ENCODE results near the gene ACTMAP. TPM values are rescaled to one million over a fixed set of nuclear protein-coding genes. Genes with fewer than 3 reads are reported as not detected.

ACTMAP gene
- total RNA-seq, 1 experiment from 2014 or later = 5.4 TPM

DNA sequence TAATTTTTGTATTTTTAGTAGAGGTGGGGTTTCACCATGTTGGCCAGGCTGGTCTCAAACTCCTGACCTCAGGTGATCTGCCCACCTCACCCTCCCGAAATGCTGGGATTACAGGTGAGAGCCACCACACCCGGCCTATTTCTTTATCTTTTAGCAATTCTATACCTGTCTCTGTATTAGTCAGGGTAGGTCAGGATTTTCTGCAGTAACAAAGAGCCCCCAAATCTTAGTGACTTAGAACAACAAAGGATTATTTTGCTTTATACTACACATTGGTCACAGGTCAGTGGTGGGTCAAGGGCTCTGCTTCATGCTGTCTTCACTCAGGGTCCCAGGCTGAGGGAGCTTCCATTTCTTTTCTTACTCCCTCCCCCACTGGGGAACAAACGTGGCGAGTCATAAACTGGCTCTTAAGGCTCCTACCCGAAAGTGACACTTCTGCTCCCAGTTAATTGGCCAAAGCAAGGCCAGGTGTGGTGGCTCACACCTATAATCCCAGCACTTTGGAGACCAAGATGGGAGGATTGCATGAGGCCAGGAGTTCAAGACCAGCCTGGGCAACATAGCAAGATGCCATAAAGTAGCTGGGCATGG lies 26.5 kb downstream of the ACTMAP start:
- H3K27me3 ChIP-seq = no peaks in the 10 kb centered on the region
- H3K27ac ChIP-seq = no peak overlapping the region
- H3K4me1 ChIP-seq = no peaks in the 10 kb centered on the region
- no peak overlapping the region for H3K4me3 ChIP-seq
- H3K36me3 ChIP-seq = peaks cover 7% of the 10 kb centered on the region; the same call in 1 of the 2 replicates
- no peaks in the 10 kb centered on the region for H3K9me3 ChIP-seq (replicated peaks)
- no peak for DNase-seq

DNA sequence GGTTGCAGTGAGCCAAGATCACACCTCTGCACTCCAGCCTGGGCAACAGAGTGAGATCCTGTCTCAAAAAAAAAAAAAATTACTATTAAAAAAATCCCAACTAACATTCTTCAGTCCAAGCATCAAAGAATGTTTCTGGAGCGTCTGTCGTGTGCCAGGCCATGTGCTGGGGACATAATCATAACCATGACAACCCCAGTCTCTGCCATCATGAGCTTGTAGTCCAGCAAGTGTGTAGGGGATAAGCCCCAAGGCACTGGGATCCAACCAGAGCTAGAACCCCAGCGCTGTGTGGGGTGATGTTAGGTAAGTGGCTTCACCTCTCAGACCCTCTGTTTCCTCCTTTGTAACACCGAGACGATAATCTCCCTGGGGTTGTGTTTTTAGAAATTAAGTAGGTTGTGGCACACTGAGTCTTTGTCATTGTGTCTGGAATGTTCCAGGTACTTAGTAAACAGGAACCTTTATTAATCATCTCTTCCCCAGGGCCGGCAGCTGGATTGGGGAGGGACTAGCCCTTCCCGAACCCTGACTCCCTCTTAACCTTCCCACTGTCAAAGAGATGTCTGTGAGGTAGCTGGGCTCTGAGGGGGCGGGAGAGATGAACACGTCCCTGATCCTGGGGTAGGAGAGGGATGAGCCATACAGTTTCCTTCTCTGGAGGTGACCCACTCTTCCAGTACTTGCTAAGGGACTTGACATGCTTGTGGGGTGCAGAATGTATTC lies 28.2 kb downstream of the ACTMAP start:
- H3K4me1 ChIP-seq = no peaks in the 10 kb centered on the region
- H3K27ac ChIP-seq = no peak overlapping the region
- H3K36me3 ChIP-seq = no peaks in the 10 kb centered on the region; the same call in 1 of the 2 replicates
- DNase-seq = no peak
- no peaks in the 10 kb centered on the region for H3K9me3 ChIP-seq (replicated peaks)
- H3K4me3 ChIP-seq = no peak overlapping the region
- H3K27me3 ChIP-seq = no peaks in the 10 kb centered on the region

GRCh38 chr19:40721140-40721486 lies 29.2 kb downstream of the ACTMAP start:
- Histone ChIP-seq H3K36me3 (no peaks in the 10 kb centered on the region; the same call in 1 of the 2 replicates), H3K27me3 (no peaks in the 10 kb centered on the region), H3K27ac (no peak overlapping the region), H3K4me1 (peaks cover 2% of the 10 kb centered on the region), H3K4me3 (no peak overlapping the region), H3K9me3 (replicated peaks) (no peaks in the 10 kb centered on the region)
- DNase-seq = no peak

- Histone ChIP-seq H3K4me1 (peaks cover 9% of the 10 kb centered on the region), H3K27ac (no peak overlapping the region), H3K27me3 (no peaks in the 10 kb centered on the region), H3K9me3 (replicated peaks) (no peaks in the 10 kb centered on the region), H3K36me3 (no peaks in the 10 kb centered on the region; the same call in 1 of the 2 replicates), H3K4me3 (peak overlapping the region; percentile 73; the same call in 1 of the 2 replicates)
- DNase-seq = no peak
Measured at GRCh38 chr19:40719414-40719894, 30.8 kb downstream of the ACTMAP start.

DNA sequence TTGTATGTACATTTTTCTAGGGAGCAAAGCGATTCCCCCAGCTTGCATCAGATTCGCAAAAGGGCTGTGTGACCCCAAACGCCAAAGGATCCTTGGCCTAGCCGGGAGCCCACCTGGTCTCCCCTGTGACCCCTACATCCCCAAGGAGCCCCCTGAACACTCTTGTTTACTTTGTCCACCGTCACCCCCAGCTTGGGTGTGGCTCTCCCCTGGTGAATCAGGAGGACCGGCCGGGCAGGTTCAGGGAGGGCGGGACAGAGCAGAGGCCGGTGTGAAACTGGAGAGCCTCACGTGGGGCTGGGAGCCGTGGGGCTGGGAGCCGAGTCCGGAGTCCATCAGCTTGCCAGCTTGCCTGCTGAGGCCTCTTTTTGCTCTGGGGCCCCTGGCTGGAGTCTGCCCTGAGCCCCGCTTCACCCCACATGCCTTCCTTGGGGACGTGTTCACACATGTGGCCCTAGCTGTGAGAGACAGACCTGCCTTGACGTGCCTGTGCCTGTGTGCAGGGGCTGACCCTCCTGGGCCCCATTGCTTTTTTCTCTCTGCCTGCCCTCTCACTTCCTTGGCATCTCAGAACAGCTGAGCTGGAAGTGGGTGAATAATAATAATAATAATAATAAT lies 31.4 kb downstream of the ACTMAP start:
- Histone ChIP-seq H3K27me3 (no peaks in the 10 kb centered on the region), H3K4me3 (peak overlapping the region; percentile 73), H3K27ac (no peak overlapping the region), H3K36me3 (no peaks in the 10 kb centered on the region; the same call in 1 of the 2 replicates), H3K4me1 (peaks cover 9% of the 10 kb centered on the region), H3K9me3 (replicated peaks) (no peaks in the 10 kb centered on the region)
- peak; percentile 48 to 58 for DNase-seq

DNA sequence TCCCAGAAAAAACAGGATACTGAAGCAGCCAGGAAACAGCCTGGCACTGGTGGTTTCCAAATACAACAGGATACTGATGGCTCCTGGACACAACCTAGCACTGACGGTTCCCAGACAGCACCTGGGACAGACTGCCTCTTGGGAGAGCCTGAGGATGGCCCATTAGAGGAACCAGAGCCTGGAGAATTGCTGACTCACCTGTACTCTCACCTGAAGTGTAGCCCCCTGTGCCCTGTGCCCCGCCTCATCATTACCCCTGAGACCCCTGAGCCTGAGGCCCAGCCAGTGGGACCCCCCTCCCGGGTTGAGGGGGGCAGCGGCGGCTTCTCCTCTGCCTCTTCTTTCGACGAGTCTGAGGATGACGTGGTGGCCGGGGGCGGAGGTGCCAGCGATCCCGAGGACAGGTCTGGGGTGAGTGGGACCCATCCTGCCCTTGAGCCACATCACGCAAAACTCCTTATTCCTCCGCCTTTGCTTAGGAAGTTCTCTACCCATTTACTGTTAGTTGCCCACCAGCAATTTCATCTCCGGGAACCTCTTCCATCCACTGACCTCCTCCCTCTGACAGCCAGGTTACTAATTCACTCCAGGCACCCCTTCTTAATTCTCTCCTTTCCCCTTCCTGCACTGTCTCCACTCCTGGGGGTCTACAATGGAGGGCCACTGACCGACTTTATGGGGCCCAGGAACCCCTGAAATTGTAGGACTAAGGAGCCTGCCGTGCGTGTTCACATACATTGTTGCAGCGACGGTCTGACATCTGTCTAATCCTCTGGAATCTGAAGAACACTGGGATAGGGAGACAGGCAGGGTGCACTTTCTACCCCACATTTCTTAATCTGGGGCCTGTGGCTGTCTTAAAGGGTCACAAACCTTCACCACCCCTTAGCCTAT lies 32.1 kb downstream of the ACTMAP start:
- H3K36me3 ChIP-seq = no peaks in the 10 kb centered on the region
- peak overlapping the region; percentile 73 for H3K4me3 ChIP-seq
- H3K27ac ChIP-seq = peak overlapping the region; percentile 93
- H3K9me3 ChIP-seq (replicated peaks) = no peaks in the 10 kb centered on the region
- H3K27me3 ChIP-seq = no peaks in the 10 kb centered on the region
- DNase-seq = peak in 1 of 2 experiments; percentile 37
- peaks cover 9% of the 10 kb centered on the region for H3K4me1 ChIP-seq

DNA sequence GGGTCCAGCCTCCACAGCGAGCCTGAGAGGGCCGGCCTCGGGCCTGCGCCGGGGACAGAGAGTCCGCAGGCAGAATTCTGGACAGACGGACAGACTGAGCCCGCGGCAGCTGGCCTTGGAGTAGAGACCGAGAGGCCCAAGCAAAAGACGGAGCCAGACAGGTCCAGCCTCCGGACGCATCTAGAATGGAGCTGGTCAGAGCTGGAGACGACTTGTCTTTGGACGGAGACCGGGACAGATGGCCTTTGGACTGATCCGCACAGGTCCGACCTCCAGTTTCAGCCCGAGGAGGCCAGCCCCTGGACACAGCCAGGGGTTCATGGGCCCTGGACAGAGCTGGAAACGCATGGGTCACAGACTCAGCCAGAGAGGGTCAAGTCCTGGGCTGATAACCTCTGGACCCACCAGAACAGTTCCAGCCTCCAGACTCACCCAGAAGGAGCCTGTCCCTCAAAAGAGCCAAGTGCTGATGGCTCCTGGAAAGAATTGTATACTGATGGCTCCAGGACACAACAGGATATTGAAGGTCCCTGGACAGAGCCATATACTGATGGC lies 32.9 kb downstream of the ACTMAP start:
- DNase-seq = no peak
- Histone ChIP-seq H3K36me3 (no peaks in the 10 kb centered on the region), H3K9me3 (replicated peaks) (no peaks in the 10 kb centered on the region), H3K4me1 (peaks cover 9% of the 10 kb centered on the region), H3K27me3 (no peaks in the 10 kb centered on the region), H3K27ac (peak overlapping the region; percentile 93), H3K4me3 (peak overlapping the region; percentile 73)

GRCh38 chr19:40716482-40717324 lies 33.6 kb downstream of the ACTMAP start, which contains the start of the genes COQ8B and ITPKC:
COQ8B (minus strand) TSS chr19:40716886; CDS start chr19:40714632, 2,254 bp downstream.
ITPKC (plus strand) TSS chr19:40717112; CDS start chr19:40717136, 24 bp downstream.
- H3K27me3 ChIP-seq = no peaks in the 10 kb centered on the region
- peak; percentile 99 to 100 for DNase-seq
- H3K36me3 ChIP-seq = no peaks in the 10 kb centered on the region
- peak within 1 kb of the TSS; percentile 93 for H3K27ac ChIP-seq
- peak within 1 kb of the TSS; percentile 73 for H3K4me3 ChIP-seq
- H3K9me3 ChIP-seq (replicated peaks) = no peaks in the 10 kb centered on the region
- peaks cover 9% of the 10 kb centered on the region for H3K4me1 ChIP-seq

GRCh38 chr19:40716031-40716481 lies 34.2 kb downstream of the ACTMAP start:
- no peaks in the 10 kb centered on the region for H3K36me3 ChIP-seq
- H3K27me3 ChIP-seq = no peaks in the 10 kb centered on the region
- H3K4me1 ChIP-seq = peaks cover 9% of the 10 kb centered on the region
- DNase-seq = no peak
- peak overlapping the region; percentile 73 for H3K4me3 ChIP-seq
- peak overlapping the region; percentile 93 for H3K27ac ChIP-seq
- no peaks in the 10 kb centered on the region for H3K9me3 ChIP-seq (replicated peaks)

DNA sequence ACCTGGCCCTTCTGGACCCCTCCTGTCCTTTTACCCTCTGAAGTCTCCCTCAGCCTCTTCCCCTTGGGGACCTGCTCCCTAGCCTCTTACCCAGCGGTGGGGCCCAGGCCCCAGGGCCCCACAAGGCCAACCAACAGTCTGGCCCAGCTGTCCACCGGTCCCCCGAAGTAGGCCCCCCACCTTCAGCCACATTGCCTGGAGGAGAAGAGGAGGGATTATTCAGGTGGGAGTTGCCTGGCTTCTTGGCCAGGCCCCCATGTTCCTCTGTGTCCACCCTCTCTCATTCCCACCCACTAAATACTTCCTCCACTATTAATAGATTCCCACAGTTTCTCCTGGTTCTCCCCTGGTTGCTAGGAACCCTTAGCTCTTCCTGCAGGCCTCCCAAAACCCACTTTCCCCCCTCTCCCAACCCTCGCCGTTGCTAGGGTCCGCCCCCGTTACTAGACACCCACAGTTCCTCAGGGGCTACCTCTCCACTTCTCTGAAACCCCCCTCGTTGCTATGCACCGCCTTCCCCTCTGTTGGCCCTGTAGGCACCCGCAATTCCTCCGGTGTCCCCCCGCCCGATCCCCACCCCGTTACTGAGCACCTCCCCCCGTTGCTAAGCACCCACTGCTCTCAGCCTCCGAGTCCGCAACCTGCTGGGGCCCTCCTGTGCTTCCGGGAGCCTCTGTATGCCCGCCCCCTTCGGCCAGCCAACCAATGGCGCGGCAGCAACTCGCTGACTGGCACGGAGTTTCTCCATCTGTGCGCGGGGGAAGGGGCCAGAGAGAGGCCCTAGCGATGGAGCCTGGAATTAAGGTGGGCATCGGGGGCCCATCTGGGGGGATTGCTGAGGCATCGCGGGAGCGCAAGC lies 35.6 kb downstream of the ACTMAP start:
- Histone ChIP-seq H3K27me3 (no peaks in the 10 kb centered on the region), H3K4me3 (peak overlapping the region; percentile 73), H3K36me3 (no peaks in the 10 kb centered on the region), H3K9me3 (replicated peaks) (no peaks in the 10 kb centered on the region), H3K27ac (peak overlapping the region; percentile 93), H3K4me1 (peaks cover 9% of the 10 kb centered on the region)
- peak; percentile 95 to 96 for DNase-seq

- Histone ChIP-seq H3K27ac (no peak overlapping the region), H3K9me3 (replicated peaks) (no peaks in the 10 kb centered on the region), H3K36me3 (no peaks in the 10 kb centered on the region), H3K27me3 (no peaks in the 10 kb centered on the region), H3K4me3 (no peak overlapping the region), H3K4me1 (peaks cover 9% of the 10 kb centered on the region)
- no peak for DNase-seq
Measured at GRCh38 chr19:40713939-40714338, 36.3 kb downstream of the ACTMAP start.

DNA sequence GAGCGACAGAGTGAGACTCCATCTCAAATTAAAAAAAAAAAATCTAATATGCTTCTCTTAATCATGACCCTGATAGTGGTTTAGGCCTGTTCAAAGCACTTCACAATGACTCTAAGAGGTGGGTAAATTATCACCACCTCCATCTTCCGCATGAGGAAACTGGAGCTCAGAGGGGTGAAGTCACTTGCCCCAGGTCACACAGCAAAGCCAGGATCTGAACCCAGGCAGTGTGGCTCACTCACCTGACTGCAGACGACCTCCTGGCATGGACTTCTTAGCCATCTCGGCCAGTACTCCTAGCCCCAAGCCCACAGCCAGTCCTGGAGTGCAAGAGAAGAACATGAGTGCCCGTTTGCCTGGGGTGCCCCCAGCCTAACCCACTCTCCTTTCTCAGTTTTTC lies 40.5 kb downstream of the ACTMAP start:
- H3K27me3 ChIP-seq = no peaks in the 10 kb centered on the region

More for the DNA sequence above, 40.5 kb downstream of the ACTMAP start:
- DNase-seq = no peak
- no peak overlapping the region for H3K4me3 ChIP-seq
- no peak overlapping the region for H3K27ac ChIP-seq
- H3K36me3 ChIP-seq = no peaks in the 10 kb centered on the region
- H3K9me3 ChIP-seq (replicated peaks) = no peaks in the 10 kb centered on the region
- no peaks in the 10 kb centered on the region for H3K4me1 ChIP-seq

All from SJCRH30 (cell line).